Stimulated activated CD8-positive, alpha-beta memory T cell treated with anti-CD3 and anti-CD28 coated beads, Interleukin-4, amount 100 ng/mL, for 24 hours (primary cell): ENCODE measurements around the gene HOXA3.

Source experiments
- DNase-seq: peaks from one replicate; pipeline ENCODE4 v3.0.0-alpha.2; 2020; ENCODE audit warnings: low read depth

Gene HOXA3

GRCh38 chr7:27189295-27189996 lies 37.1 kb upstream of the HOXA3 start:
- DNase-seq: no peak

GRCh38 chr7:27188386-27189294 lies 36.3 kb upstream of the HOXA3 start:
- no peak for DNase-seq

DNA sequence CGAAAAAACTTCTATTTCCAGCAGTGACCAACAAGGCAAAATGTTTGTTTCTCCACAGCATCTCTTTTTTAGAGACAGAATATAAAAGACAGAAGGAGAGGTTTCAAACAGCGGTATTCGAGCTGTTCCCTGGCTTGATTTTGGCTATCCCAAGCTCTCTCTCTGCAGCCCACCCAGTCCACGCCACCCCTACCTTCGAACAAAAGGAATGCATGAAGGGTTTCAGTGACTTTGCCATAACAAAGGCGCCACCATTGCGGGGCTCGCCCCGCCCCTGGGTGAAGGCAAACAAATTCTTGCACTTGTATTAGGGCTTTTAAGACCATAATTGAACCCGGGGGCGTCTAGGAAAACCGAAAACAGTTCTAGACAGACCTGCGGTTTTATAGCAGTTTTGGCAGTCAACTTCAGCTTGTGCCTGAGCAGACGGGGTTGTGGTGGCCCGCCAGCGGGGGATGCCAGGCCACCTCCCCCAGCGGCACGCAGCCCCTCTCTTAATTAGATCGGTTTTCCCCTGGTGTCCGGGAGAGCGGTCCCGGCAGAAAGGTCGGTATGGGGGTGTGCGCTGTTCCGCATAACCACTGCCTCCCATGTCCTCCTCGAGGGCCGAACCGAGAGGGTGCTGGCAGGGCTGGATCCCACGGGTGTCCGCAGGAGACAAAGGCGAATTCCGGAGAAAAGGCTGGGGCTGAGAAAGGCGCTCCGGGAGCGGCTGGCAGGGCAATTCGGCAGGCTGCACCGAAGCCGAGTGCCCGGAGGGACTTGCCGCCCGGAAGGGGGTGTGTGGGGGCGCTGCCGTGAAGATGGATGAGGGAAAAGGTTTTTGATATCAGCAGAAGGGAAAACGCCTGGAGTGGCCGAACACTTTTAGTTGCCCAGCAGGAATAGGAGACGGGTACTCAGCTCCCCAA lies 35.3 kb upstream of the HOXA3 start:
- no peak for DNase-seq

DNA sequence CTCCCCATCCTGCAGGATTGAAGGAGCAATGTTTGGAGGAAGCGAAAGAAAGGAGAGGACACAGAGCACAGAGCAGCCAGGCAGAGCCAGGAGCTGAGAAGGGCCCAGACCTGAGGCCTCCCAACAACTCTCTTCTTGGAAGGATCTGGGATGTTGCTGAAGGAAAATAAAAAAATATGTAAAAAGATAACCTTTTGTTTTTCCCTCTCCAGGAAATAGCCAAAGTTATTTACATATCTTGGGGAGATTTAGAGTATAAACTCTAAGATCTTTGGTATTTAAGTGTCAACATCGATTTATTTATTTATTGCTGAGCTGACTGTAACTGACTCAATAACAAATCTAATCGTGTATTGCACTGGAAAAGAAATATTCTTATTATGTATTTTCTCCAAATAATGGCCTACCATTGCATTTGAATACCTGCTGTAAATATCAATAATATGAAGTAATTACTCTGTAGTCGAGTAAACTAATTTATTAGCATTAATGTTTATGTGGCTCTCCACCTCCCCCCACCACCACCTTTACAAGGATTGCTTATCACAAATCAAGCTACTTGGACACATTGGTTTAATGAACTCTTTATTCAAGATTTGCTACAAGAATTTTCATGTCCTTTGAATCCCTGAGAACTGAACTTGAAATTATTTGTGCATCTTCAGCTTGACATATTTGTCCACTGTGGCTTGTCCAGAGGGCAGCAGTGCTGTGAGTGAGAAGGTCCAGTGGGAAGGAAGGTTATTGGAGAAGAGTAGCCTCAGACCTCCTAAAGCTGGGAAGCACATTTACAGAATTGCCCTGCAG lies 34.5 kb upstream of the HOXA3 start:
- no peak for DNase-seq

GRCh38 chr7:27185854-27186667 lies 33.7 kb upstream of the HOXA3 start:
- no peak for DNase-seq

DNA sequence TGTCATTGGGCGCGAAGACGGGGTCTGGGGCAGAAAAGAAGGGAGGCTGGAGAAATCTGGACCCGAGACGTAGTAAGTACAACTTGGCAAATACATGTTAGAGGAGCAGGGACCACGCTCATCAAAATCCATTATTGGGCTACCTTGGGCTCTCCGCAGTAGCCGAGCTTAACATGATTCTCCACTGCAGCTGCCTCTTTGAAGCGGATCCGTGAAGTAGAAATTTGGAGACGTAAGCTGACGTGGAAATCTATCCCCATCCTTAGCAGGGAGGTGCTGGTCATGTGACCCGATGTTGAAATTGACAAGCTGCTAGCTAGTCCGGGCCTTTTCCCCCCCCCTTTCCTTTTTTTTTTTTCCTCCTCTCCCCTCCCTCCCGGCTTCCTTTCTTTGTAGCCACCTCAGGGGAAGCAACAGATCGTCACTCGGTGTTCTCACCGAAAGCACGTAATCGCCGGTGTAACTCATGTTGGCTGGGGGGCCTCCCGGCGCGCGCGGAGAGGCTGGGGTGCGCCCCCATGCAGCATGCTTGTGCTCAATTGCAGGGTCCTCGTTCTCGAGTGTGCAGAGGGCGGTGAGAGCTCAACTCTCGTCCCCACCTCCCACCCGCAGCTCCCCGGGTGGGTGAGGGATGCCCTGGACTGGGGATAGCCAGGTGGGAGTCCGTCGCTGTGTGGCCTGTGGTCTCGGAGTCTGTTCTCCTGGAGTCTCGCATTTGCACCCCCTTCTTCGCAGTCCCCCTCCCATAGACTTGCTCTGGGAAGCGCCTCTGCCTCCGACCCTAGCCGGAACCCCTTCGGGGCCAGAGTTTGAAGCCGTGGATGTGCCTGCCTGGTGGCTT lies 32.9 kb upstream of the HOXA3 start, which contains the start of gene HOXA11:
Gene HOXA11 (minus strand): TSS at position 220 of the 841 bp plus-strand sequence. CDS start 88 bp downstream, at position 132.
- no peak for DNase-seq

DNA sequence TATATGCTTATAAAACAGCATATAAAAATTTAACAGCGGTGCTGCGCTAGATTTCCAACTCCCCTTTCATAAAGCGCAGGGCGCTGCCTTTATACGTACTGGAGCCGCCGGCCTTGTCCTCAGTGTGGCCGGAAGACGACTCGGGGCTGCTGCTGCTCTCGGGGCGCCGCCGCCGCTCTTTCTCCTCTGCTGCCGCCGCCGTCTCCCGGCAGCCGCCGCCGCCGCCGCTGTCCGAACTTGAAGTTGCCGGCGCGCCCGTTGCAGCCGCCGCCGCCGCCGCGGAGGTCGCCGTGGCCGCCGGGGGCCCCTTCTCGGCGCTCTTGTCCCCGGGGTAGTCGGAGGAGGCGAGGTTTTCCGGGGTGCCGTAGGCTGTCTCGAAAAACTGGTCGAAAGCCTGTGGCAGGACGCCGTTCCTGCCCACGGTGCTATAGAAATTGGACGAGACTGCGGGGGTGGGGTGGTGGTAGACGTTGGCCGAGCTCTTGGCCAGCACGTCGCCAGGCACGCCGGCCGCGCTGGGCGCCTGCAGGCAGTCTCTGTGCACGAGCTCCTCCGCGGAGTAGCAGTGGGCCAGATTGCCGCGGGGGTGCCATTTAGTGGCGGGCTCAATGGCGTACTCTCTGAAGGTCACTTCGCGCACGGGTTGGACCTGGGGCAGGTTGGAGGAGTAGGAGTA lies 32.1 kb upstream of the HOXA3 start:
- no peak for DNase-seq

DNA sequence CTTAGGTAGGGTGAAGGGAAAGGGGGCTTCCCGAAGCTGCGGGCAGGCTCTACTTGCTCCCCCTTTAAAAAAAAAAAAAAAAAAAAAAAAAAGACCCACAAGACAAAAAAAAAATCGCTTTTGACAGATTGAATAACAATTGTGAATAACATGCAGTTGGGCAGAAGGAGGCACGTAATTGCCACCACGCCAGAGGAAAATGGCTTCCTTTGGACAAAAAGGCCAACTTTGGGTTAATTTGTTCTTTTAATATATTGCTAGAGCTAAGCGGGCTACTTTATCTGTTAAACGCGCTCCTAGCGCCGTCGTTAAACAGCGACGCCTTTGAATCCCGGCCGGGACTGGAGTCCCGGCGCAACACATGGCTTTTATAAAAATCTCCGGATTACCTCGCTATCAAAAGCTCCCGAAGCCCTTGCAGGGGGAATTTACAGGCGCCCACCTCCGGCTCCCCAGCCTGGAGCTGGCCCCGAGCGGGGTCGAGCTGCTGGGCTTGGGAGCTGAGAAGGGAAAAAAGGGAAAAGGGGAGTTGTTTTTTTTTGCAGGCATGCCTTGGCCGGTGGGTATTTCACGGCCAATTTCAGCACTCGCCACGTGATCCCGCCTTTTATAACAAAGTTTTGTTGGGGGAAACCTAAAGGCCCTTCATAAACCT lies 31.4 kb upstream of the HOXA3 start:
- no peak for DNase-seq

DNA sequence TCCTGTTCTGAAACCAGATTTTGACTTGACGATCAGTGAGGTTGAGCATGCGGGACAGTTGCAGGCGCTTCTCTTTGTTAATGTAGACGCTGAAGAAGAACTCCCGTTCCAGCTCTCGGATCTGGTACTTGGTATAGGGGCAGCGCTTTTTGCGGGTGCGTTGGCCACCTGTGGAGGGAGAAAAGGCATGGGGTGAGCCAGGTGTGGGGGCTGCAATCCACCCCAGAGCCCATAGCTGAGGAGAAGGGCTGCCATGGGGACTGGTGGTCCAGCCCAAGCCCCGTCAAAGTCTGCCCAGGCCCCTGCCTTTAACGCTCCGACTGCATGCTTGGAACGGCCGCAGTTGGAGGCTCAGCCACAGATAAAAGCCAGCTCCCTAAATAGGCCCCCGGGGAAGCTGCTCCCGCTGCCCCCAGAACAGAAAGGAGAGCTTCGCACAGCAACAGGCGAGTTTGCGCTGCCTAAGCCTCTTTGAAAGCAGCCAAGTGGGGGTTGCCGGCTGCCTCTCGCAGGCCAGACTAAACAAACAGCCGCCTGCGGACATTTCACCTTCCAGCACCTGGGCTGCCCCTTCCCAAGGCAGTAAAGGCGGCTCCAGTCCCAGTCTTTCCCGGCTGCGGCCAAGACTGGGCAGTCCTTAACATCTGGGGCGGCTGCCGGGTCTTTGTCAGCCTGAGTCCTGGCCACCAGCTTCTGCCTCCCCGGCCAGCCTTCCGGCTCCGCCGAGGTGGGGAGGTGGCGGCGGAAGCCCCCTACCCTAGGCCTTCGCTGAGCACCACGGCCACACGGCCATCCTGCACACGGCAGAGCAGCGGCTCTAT lies 30.7 kb upstream of the HOXA3 start:
- DNase-seq: no peak

- DNase-seq: no peak
Observed at GRCh38 chr7:27182285-27182841, 30.0 kb upstream of the HOXA3 start.

GRCh38 chr7:27181795-27182275 lies 29.5 kb upstream of the HOXA3 start:
- no peak for DNase-seq

GRCh38 chr7:27180431-27181420 lies 28.3 kb upstream of the HOXA3 start:
- DNase-seq: no peak

GRCh38 chr7:27179503-27180430 lies 27.4 kb upstream of the HOXA3 start:
- DNase-seq: peak; percentile 38

GRCh38 chr7:27179030-27179429 lies 26.6 kb upstream of the HOXA3 start:
- DNase-seq: no peak

GRCh38 chr7:27178366-27178765 lies 26.0 kb upstream of the HOXA3 start:
- no peak for DNase-seq
